H9 (cell line): ENCODE data around the gene DIP2A. TPM values are rescaled to one million over a fixed set of nuclear protein-coding genes. Genes with fewer than 3 reads are reported as not detected.

Source experiments
- DNase-seq: peaks from one replicate; pipeline ENCODE4 v3.0.0-alpha.2; 2017
- H2AFZ ChIP-seq: one replicate; pipeline ENCODE4 v1.6.1; 2013; ENCODE audit warnings: mild to moderate bottlenecking, low read length, control low read depth, moderate library complexity
- H2AK5ac ChIP-seq: 2 replicates; pipeline ENCODE4 v1.6.1; 2013; ENCODE audit warnings: low read length, control low read depth, mixed read lengths; ENCODE audit not compliant: insufficient read length
- H2BK120ac ChIP-seq: one replicate; pipeline ENCODE4 v1.6.1; 2013; ENCODE audit warnings: low read depth, mild to moderate bottlenecking, low read length, control low read depth, inconsistent platforms; ENCODE audit not compliant: poor library complexity, severe bottlenecking
- H2BK12ac ChIP-seq: 2 replicates; pipeline ENCODE4 v1.6.1; 2013; ENCODE audit warnings: low read length, control low read depth, mixed read lengths, low read depth; ENCODE audit not compliant: insufficient read length
- H2BK15ac ChIP-seq: 2 replicates; pipeline ENCODE4 v1.6.1; 2013; ENCODE audit warnings: low read depth, low read length, control low read depth
- H2BK20ac ChIP-seq: one replicate; pipeline ENCODE4 v1.6.1; 2013; ENCODE audit warnings: low read depth, mild to moderate bottlenecking, low read length, control low read depth, inconsistent platforms; ENCODE audit not compliant: poor library complexity, severe bottlenecking
- H2BK5ac ChIP-seq: 2 replicates; pipeline ENCODE4 v1.6.1; 2013; ENCODE audit warnings: low read length, control low read depth, mixed read lengths; ENCODE audit not compliant: insufficient read length
- H3K14ac ChIP-seq: 2 replicates; pipeline ENCODE4 v1.6.1; 2013; ENCODE audit warnings: low read length, control low read depth; ENCODE audit not compliant: insufficient read depth
- H3K18ac ChIP-seq: 2 replicates; pipeline ENCODE4 v1.6.1; 2013; ENCODE audit warnings: low read depth, mild to moderate bottlenecking, mixed read lengths, low read length, control low read depth; ENCODE audit not compliant: insufficient read length
- H3K23ac ChIP-seq: 2 replicates; pipeline ENCODE4 v1.6.1; 2013; ENCODE audit warnings: low read length, control low read depth, mixed read lengths, low read depth; ENCODE audit not compliant: insufficient read length
- H3K23me2 ChIP-seq: 2 replicates; pipeline ENCODE4 v1.6.1; 2013; ENCODE audit warnings: low read depth, mild to moderate bottlenecking, mixed read lengths, low read length, control low read depth; ENCODE audit not compliant: insufficient read length, poor library complexity, severe bottlenecking
- H3K27ac ChIP-seq: 2 replicates; pipeline ENCODE4 v1.5.1; 2013; ENCODE audit warnings: low read length, control low read depth, mixed read lengths, low read depth; ENCODE audit not compliant: insufficient read length
- H3K27me3 ChIP-seq: 2 replicates; pipeline ENCODE4 v1.6.1; 2013; ENCODE audit warnings: low read length, control low read depth, inconsistent platforms; ENCODE audit not compliant: insufficient read depth
- H3K4ac ChIP-seq: 2 replicates; pipeline ENCODE4 v1.6.1; 2013; ENCODE audit warnings: low read depth, mild to moderate bottlenecking, control low read depth, inconsistent platforms, low read length, moderate library complexity
- H3K4me1 ChIP-seq: 2 replicates; pipeline ENCODE4 v1.6.1; 2013; ENCODE audit warnings: low read length, control low read depth, inconsistent platforms; ENCODE audit not compliant: insufficient read depth
- H3K4me2 ChIP-seq: 2 replicates; pipeline ENCODE4 v1.6.1; 2013; ENCODE audit warnings: low read length, control low read depth, mixed read lengths; ENCODE audit not compliant: insufficient read length, insufficient read depth
- H3K56ac ChIP-seq: 2 replicates; pipeline ENCODE4 v1.6.1; 2013; ENCODE audit warnings: low read depth, mild to moderate bottlenecking, mixed read lengths, low read length, control low read depth; ENCODE audit not compliant: insufficient read length
- H3K79me1 ChIP-seq: 2 replicates; pipeline ENCODE4 v1.6.1; 2013; ENCODE audit warnings: low read depth, mild to moderate bottlenecking, moderate library complexity, low read length, control low read depth, inconsistent platforms; ENCODE audit not compliant: insufficient read depth, poor library complexity, severe bottlenecking
- H3K79me2 ChIP-seq: 2 replicates; pipeline ENCODE4 v1.6.1; 2013; ENCODE audit warnings: low read length, control low read depth, inconsistent platforms; ENCODE audit not compliant: insufficient read depth
- H3K9ac ChIP-seq: 2 replicates; pipeline ENCODE4 v1.6.1; 2013; ENCODE audit warnings: low read length, control low read depth, mixed read lengths; ENCODE audit not compliant: insufficient read length; ENCODE audit errors: extremely low read depth
- H3K9me3 ChIP-seq: one replicate; pipeline ENCODE4 v1.6.1; 2013; ENCODE audit warnings: low read depth, low read length, inconsistent platforms; ENCODE audit not compliant: control insufficient read depth
- H3T11ph ChIP-seq: one replicate; pipeline ENCODE4 v1.6.1; 2013; ENCODE audit warnings: mild to moderate bottlenecking, low read length, control low read depth, inconsistent platforms
- H4K20me1 ChIP-seq: one replicate; pipeline ENCODE4 v1.6.1; 2013; ENCODE audit not compliant: control insufficient read depth, insufficient read length, insufficient read depth
- H4K5ac ChIP-seq: 2 replicates; pipeline ENCODE4 v1.6.1; 2013; ENCODE audit warnings: low read depth, mild to moderate bottlenecking, mixed read lengths, low read length, control low read depth; ENCODE audit not compliant: insufficient read length
- H4K8ac ChIP-seq: replicated peaks from 2 replicates; pipeline ENCODE4 v1.6.1; 2013; ENCODE audit warnings: low read length, control low read depth, mixed read lengths, low read depth; ENCODE audit not compliant: insufficient read length
- H4K91ac ChIP-seq: 2 replicates; pipeline ENCODE4 v1.6.1; 2013; ENCODE audit warnings: low read depth, mild to moderate bottlenecking, moderate library complexity, mixed read lengths, low read length, control low read depth; ENCODE audit not compliant: insufficient read length
- H3K27ac Mint-ChIP-seq, 3 experiments: 2 replicates in 2 of 3; 3 replicates in 1 of 3; pipeline ENCODE4 v1.8.0; 2020 to 2021; ENCODE audit warnings: mixed read lengths in 3 of 3, mild to moderate bottlenecking in 1 of 3, moderate library complexity in 1 of 3
- H3K27me3 Mint-ChIP-seq: 2 replicates; pipeline ENCODE4 v1.8.0; 2021; ENCODE audit warnings: low read depth, mild to moderate bottlenecking, moderate library complexity, mixed read lengths
- H3K36me3 Mint-ChIP-seq, 3 experiments: 2 replicates in 2 of 3; 3 replicates in 1 of 3; pipeline ENCODE4 v1.8.0; 2020 to 2021; ENCODE audit warnings: low read depth in 3 of 3, mixed read lengths in 3 of 3; ENCODE audit not compliant: insufficient read depth in 1 of 3
- H3K4me1 Mint-ChIP-seq, 2 experiments: 2 replicates each; pipeline ENCODE4 v1.8.0; 2020; ENCODE audit warnings: mixed read lengths in 2 of 2
- H3K4me3 Mint-ChIP-seq, 2 experiments: 2 replicates in 1 of 2; 3 replicates in 1 of 2; pipeline ENCODE4 v1.8.0; 2020 to 2021; ENCODE audit warnings: mild to moderate bottlenecking in 2 of 2, mixed read lengths in 2 of 2, moderate library complexity in 1 of 2
- H3K9me3 Mint-ChIP-seq, 2 experiments: 2 replicates in 1 of 2; 3 replicates in 1 of 2; pipeline ENCODE4 v1.8.0; 2020; ENCODE audit warnings: mild to moderate bottlenecking in 2 of 2, mixed read lengths in 2 of 2, moderate library complexity in 1 of 2
- WGBS: extraction: QIAGEN DNeasy Blood & Tissue Kit; methylation state at CpG from one replicate; pipeline ENCODE4 v1.1.7; 2013; ENCODE audit warnings: missing lambda C conversion rate, low lambda C conversion rate, mixed read lengths; ENCODE audit not compliant: insufficient read length; ENCODE audit errors: extremely low coverage; 5-methylcytosine and 5-hydroxymethylcytosine counted together
- total RNA-seq: library from RNA; stranded (reverse); gene quantifications from 2 replicates; pipeline ENCODE4 v1.2.1, GENCODE V29; 2021
- TF ChIP-seq, protein P1 (sequence below): fragments of 200-600 bp; sonication (generic); conservative IDR thresholded peaks from 3 replicates; pipeline ENCODE4 v1.8.0; 2021; ENCODE audit warnings: antibody characterized with exemption, mild to moderate bottlenecking

The DIP2A gene
- total RNA-seq, 1 experiment from 2014 or later, result 25.2 TPM

DNA sequence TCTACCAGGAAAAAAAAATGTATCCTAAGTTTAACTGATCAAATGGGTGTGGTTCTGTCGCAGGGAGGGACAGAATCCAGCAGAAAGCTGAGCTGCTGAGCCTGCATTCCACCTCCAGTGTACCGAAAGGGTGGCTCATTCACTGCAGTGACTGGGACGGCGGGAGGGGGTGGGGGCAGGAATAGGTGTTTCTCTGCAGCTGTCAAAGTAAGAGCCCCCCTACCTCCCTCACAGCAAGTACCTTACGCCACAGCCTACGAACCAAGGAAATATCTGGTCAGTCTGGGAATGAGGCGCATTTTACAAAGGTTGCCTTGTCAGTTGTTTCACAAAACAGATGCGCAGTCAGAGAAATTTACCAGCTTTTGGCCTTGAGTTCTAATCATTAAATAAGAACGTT, 144.5 kb downstream of the DIP2A start:
- H3K23ac ChIP-seq, result no peak overlapping the region
- H3T11ph ChIP-seq, result no peak overlapping the region
- H2BK15ac ChIP-seq, result no peak overlapping the region
- H3K36me3 Mint-ChIP-seq, result no peaks in the 10 kb centered on the region; a peak in 1 of 7 replicates
- peak; percentile 57 for DNase-seq
- H3K79me1 ChIP-seq, result no peaks in the 10 kb centered on the region
- H4K5ac ChIP-seq, result no peak overlapping the region
- H2AK5ac ChIP-seq, result no peak overlapping the region
- no peaks in the 10 kb centered on the region for H3K4me1 ChIP-seq
- H2AFZ ChIP-seq, result no peak overlapping the region
- H3K14ac ChIP-seq, result no peak overlapping the region
- H4K8ac ChIP-seq, result no peak overlapping the region
- H3K4me2 ChIP-seq, result no peak overlapping the region
- H3K27me3 ChIP-seq, result no peaks in the 10 kb centered on the region
- no peaks in the 10 kb centered on the region for H4K20me1 ChIP-seq
- H3K27me3 Mint-ChIP-seq, result peaks cover 8% of the 10 kb centered on the region
- H3K27ac ChIP-seq, result no peak overlapping the region
- H2BK12ac ChIP-seq, result no peak overlapping the region
- H2BK5ac ChIP-seq, result no peak overlapping the region
- no peaks in the 10 kb centered on the region for H3K23me2 ChIP-seq
- no peak overlapping the region for H4K91ac ChIP-seq
- H3K4ac ChIP-seq, result no peak overlapping the region
- H3K79me2 ChIP-seq, result no peaks in the 10 kb centered on the region
- no peak overlapping the region for H2BK120ac ChIP-seq
- peaks cover 16 to 32% of the 10 kb centered on the region in 2 experiments for H3K4me1 Mint-ChIP-seq
- H3K27ac Mint-ChIP-seq, result no peak overlapping the region
- no peak overlapping the region for H3K4me3 Mint-ChIP-seq
- no peaks in the 10 kb centered on the region for H3K9me3 Mint-ChIP-seq
- no peak overlapping the region for H3K56ac ChIP-seq
- H3K18ac ChIP-seq, result no peak overlapping the region
- H3K9me3 ChIP-seq, result no peaks in the 10 kb centered on the region
- WGBS, result no CpG with 5 or more reads among the region's 9 CpGs
- TF ChIP-seq, protein P1, sequence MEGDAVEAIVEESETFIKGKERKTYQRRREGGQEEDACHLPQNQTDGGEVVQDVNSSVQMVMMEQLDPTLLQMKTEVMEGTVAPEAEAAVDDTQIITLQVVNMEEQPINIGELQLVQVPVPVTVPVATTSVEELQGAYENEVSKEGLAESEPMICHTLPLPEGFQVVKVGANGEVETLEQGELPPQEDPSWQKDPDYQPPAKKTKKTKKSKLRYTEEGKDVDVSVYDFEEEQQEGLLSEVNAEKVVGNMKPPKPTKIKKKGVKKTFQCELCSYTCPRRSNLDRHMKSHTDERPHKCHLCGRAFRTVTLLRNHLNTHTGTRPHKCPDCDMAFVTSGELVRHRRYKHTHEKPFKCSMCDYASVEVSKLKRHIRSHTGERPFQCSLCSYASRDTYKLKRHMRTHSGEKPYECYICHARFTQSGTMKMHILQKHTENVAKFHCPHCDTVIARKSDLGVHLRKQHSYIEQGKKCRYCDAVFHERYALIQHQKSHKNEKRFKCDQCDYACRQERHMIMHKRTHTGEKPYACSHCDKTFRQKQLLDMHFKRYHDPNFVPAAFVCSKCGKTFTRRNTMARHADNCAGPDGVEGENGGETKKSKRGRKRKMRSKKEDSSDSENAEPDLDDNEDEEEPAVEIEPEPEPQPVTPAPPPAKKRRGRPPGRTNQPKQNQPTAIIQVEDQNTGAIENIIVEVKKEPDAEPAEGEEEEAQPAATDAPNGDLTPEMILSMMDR, result no peak
- no peak overlapping the region for H2BK20ac ChIP-seq
- no peak overlapping the region for H3K9ac ChIP-seq
